PC-9 (cell line): Measurements from ENCODE around the gene ARSG. TPM values are rescaled to one million over a fixed set of nuclear protein-coding genes. Genes with fewer than 3 reads are reported as not detected.
A peak's percentile ranks its signal among the peaks of the same experiment; 100 is the strongest.

Experiments
- BruUV-seq: library from RNA; stranded (reverse); fragments of 400-500 nt; replicated peaks from 2 replicates; lab custom pipeline; 2021; lab: Mats Ljungman, UMichigan
- CTCF ChIA-PET: fragments of 300-600 bp; sonication (Branson Sonifier 250); formaldehyde crosslinking; loops from one replicate; lab custom pipeline; 2022; ENCODE audit warnings: antibody characterized with exemption; lab: Charles Lee
- POLR2A ChIA-PET: fragments of 300-600 bp; sonication (Branson Sonifier 250); formaldehyde crosslinking; loops from one replicate; lab custom pipeline; 2022; ENCODE audit warnings: antibody characterized with exemption; ENCODE audit not compliant: unreplicated experiment; lab: Charles Lee
- DNase-seq, 2 experiments: peaks; one replicate each; pipeline versions ENCODE4 v3.0.0 to v3.0.0-alpha.2; 2015 to 2022; ENCODE audit warnings: mixed read lengths in 1 of 2
- H2AFZ ChIP-seq: fragments of 200-600 bp; sonication (generic); 2 replicates; pipeline ENCODE4 v1.8.1; 2017; ENCODE audit warnings: antibody characterized with exemption
- H3F3A ChIP-seq: fragments of 200-600 bp; sonication (generic); 2 replicates; pipeline ENCODE4 v1.8.1; 2017; ENCODE audit warnings: antibody characterized with exemption, mild to moderate bottlenecking, low read depth; ENCODE audit not compliant: insufficient read depth
- H3K27ac ChIP-seq: fragments of 200-600 bp; sonication (generic); 2 replicates; pipeline ENCODE4 v1.6.1; 2016; ENCODE audit warnings: mixed run types
- H3K27me3 ChIP-seq: fragments of 200-600 bp; sonication (generic); 2 replicates; pipeline ENCODE4 v1.6.1; 2016; ENCODE audit warnings: low read depth, mixed run types; ENCODE audit not compliant: insufficient read depth
- H3K36me3 ChIP-seq: fragments of 200-600 bp; sonication (generic); 2 replicates; pipeline ENCODE4 v1.6.1; 2016; ENCODE audit warnings: low read depth, mixed run types
- H3K4me1 ChIP-seq: fragments of 200-600 bp; sonication (generic); replicated peaks from 2 replicates; pipeline ENCODE4 v1.6.1; 2016; ENCODE audit warnings: mixed run types; ENCODE audit not compliant: insufficient read depth
- H3K4me2 ChIP-seq: fragments of 200-600 bp; sonication (generic); 2 replicates; pipeline ENCODE4 v1.6.1; 2017; ENCODE audit warnings: mixed run types
- H3K4me3 ChIP-seq: fragments of 200-600 bp; sonication (generic); 2 replicates; pipeline ENCODE4 v1.6.1; 2016; ENCODE audit warnings: mixed run types
- H3K79me2 ChIP-seq: fragments of 200-600 bp; sonication (generic); 2 replicates; pipeline ENCODE4 v1.6.1; 2017; ENCODE audit warnings: low read depth, mixed run types
- H3K9me2 ChIP-seq: fragments of 200-600 bp; sonication (generic); 2 replicates; pipeline ENCODE4 v1.8.1; 2017; ENCODE audit warnings: mild to moderate bottlenecking; ENCODE audit not compliant: insufficient read depth
- H3K9me3 ChIP-seq: fragments of 200-600 bp; sonication (generic); 2 replicates; pipeline ENCODE4 v1.8.1; 2016; ENCODE audit warnings: low read depth; ENCODE audit not compliant: insufficient read depth
- H4K20me1 ChIP-seq: fragments of 200-600 bp; sonication (generic); 2 replicates; pipeline ENCODE4 v1.8.1; 2017; ENCODE audit not compliant: insufficient read depth
- EZH2 ChIP-seq: fragments of 200-600 bp; sonication (generic); IDR thresholded peaks from 2 replicates; pipeline ENCODE4 v1.8.0; 2017; ENCODE audit warnings: antibody characterized with exemption, low read depth
- intact Hi-C: fragments of 100-400 bp; cut with micrococcal nuclease; formaldehyde crosslinking; loops from one replicate; pipeline ENCODE4 v1.10.0; 2022; ENCODE audit not compliant: unreplicated experiment
- total RNA-seq: library from RNA; stranded (reverse); gene quantifications from 2 replicates; pipeline ENCODE4 v1.2.3, GENCODE V29; 2021
- TF ChIP-seq, protein P1 (sequence below): fragments of 200-600 bp; sonication (generic); conservative IDR thresholded peaks from 2 replicates; pipeline ENCODE4 v1.6.1; 2017; ENCODE audit warnings: mixed run types, antibody characterized with exemption, mild to moderate bottlenecking, moderate library complexity

The ARSG gene
- total RNA-seq, 1 experiment from 2014 or later, result 4.0 TPM

DNA sequence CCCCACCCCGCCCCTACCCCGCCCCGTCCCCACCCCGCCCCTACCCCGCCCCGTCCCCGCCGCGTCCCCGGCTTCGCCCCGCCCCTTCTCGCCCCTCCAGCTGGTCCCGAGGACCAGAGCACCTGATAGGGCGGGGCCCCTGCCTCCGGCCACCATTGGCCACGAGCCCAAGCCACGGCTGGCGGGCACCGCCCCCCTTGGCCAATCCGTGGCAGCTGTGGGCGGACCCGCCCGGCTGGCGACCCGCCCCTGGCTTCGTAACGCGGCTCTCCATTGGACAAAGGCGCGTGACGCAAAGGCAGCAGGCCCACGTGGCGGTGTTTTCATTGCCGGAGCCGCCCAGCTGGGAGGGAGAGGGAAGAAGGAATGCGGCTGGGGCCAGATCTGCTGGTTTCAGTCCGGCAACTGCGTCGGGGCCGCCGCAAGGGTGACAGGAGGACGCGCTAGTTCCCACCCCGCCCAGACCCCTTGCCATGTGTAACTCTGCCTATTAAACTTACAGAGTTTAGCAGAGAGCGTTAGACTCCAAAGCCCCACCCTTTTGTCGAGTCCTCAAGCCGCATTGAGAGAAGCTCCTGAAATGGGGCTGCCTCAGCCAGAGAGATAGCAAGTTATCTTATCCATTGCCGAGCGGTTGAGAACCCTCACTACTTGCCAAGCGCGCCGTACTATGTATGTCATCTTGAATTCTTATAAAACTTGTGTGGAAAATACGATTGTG, 166.4 kb downstream of the ARSG start:
- Histone ChIP-seq H4K20me1 (no peaks in the 10 kb centered on the region), H3K4me2 (peak overlapping the region; percentile 87), H3K4me1 (peaks cover 34% of the 10 kb centered on the region), H3K79me2 (no peaks in the 10 kb centered on the region), H3K9me2 (no peaks in the 10 kb centered on the region), H3K4me3 (peak overlapping the region; percentile 59), H2AFZ (peak overlapping the region; percentile 79), H3K9me3 (no peaks in the 10 kb centered on the region), H3K36me3 (no peaks in the 10 kb centered on the region), H3F3A (peaks cover 30% of the 10 kb centered on the region), H3K27ac (no peak overlapping the region), H3K27me3 (no peaks in the 10 kb centered on the region)
- CTCF ChIA-PET, result interaction anchor here (0.6 to 0.9 kb wide), 4 partner anchors 22 to 225 kb away, joined by 3 to 14 read pairs (median 4); partner anchors contain the start of gene AMZ2
- intact Hi-C loops, result loop anchor here (1.0 to 2.0 kb wide), 2 partner anchors 55 to 210 kb away; partner anchors contain the start of gene PRKAR1A
- POLR2A ChIA-PET, result interaction anchor here (0.6 kb wide), 1 partner anchor 741 kb away, joined by 4 read pairs; no protein-coding TSS in a partner anchor
- DNase-seq, result peak; percentile 93 to 99
- no TSS peak for BruUV-seq
- TF ChIP-seq, protein P1, sequence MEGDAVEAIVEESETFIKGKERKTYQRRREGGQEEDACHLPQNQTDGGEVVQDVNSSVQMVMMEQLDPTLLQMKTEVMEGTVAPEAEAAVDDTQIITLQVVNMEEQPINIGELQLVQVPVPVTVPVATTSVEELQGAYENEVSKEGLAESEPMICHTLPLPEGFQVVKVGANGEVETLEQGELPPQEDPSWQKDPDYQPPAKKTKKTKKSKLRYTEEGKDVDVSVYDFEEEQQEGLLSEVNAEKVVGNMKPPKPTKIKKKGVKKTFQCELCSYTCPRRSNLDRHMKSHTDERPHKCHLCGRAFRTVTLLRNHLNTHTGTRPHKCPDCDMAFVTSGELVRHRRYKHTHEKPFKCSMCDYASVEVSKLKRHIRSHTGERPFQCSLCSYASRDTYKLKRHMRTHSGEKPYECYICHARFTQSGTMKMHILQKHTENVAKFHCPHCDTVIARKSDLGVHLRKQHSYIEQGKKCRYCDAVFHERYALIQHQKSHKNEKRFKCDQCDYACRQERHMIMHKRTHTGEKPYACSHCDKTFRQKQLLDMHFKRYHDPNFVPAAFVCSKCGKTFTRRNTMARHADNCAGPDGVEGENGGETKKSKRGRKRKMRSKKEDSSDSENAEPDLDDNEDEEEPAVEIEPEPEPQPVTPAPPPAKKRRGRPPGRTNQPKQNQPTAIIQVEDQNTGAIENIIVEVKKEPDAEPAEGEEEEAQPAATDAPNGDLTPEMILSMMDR, result no peak
- no peak for TF ChIP-seq EZH2

DNA sequence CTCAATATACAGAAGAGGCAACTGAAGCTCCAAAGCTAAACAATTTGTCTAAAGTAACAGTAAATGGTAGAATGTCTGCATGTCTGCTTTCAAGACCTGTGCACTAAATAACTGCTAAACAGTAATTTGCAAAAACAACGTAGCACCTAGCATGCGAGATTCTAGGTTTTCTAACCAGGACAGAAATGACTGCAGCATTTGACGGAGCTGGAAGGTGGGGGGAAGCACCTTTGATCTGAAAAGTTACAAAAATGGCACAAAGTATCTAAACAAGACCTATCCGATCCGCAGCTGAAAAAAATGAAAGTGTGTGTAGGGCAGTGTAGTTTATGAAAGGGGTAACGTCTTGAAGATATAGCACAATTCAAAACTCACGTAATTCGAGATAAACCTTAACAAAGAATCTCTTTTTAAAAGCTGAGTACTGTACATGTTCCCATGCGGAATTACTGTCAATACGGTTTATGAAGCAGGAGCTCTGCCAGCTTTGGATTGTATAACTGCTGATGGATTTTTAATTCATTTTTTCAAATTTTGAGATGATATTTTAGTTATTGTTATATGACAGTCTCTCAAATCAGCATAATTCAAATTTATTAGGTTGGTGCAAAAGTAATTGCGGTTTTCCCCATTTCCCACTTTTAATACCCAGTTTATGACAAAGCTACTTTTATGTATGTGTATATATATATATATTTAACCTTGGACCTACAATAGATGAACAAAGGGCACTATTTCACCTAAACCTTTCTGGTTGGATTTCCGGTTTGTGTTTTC, 167.2 kb downstream of the ARSG start:
- ChIA-PET CTCF (interaction anchor here (0.6 to 0.9 kb wide), 4 partner anchors 23 to 633 kb away, joined by 3 to 14 read pairs (median 4); partner anchors contain the start of genes AMZ2 and BPTF), POLR2A (interaction anchor here (0.6 kb wide), 1 partner anchor 742 kb away, joined by 4 read pairs; no protein-coding TSS in a partner anchor)
- Histone ChIP-seq H3K4me3 (peak overlapping the region; percentile 59), H3F3A (peaks cover 30% of the 10 kb centered on the region), H3K4me1 (peaks cover 34% of the 10 kb centered on the region), H3K27ac (no peak overlapping the region), H3K4me2 (peak overlapping the region; percentile 87), H4K20me1 (no peaks in the 10 kb centered on the region), H3K27me3 (no peaks in the 10 kb centered on the region), H2AFZ (peak overlapping the region; percentile 79), H3K79me2 (no peaks in the 10 kb centered on the region), H3K36me3 (no peaks in the 10 kb centered on the region), H3K9me2 (no peaks in the 10 kb centered on the region), H3K9me3 (no peaks in the 10 kb centered on the region)
- DNase-seq, result no peak
- intact Hi-C loops, result no loop called here
- no peak for TF ChIP-seq EZH2
- TF ChIP-seq, protein P1, result no peak
- BruUV-seq, result no TSS peak

DNA sequence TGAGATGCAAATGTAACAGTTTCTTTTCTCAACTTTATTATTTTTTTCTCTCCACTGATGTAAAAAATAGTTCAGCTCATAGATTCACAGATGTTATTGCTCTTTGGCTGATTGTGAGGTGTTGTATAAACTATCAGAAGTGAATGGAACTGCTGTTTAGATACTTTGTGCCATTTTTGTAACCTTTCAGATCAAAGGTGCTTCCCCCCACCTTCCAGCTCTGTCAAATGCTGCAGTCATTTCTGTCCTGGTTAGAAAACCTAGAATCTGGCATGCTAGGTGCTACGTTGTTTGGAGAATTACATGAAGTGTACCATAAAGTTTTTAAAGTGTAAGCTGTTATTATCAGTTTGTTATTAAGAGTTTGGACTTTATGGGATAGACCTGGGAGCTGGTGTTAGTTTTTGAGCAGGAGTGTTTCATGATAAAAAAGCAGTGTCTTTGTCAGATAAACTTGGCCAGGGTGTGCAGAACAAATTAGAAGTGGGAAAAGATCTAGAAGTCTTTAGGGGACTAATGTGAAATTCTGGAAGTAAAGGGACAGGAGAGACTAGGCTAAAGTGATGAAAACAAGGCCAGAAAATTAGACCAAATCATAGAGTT, 167.8 kb downstream of the ARSG start:
- Histone ChIP-seq H3K9me3 (no peaks in the 10 kb centered on the region), H3K27me3 (no peaks in the 10 kb centered on the region), H3K4me3 (no peak overlapping the region), H2AFZ (no peak overlapping the region), H3K9me2 (no peaks in the 10 kb centered on the region), H3K36me3 (no peaks in the 10 kb centered on the region), H4K20me1 (no peaks in the 10 kb centered on the region), H3K79me2 (no peaks in the 10 kb centered on the region), H3K4me1 (peaks cover 34% of the 10 kb centered on the region), H3K27ac (no peak overlapping the region), H3K4me2 (no peak overlapping the region), H3F3A (peaks cover 30% of the 10 kb centered on the region)
- no peak for DNase-seq
- no TSS peak for BruUV-seq
- intact Hi-C loops, result no loop called here
- ChIA-PET POLR2A (no interaction called here), CTCF (interaction anchor here (0.6 kb wide), 1 partner anchor 634 kb away, joined by 3 read pairs; the partner anchor contains the start of gene BPTF)
- TF ChIP-seq, protein P1, result no peak
- TF ChIP-seq EZH2, result no peak
